HG03175 (cell line): ENCODE data around the gene IL17B.

Experiments
- ATAC-seq: cut with Tn5 transposase; IDR thresholded peaks from one replicate; pipeline ENCODE4 v1.9.1; 2021; ENCODE audit warnings: mild to moderate bottlenecking, moderate library complexity; ENCODE audit not compliant: unreplicated experiment

Gene IL17B, protein sequence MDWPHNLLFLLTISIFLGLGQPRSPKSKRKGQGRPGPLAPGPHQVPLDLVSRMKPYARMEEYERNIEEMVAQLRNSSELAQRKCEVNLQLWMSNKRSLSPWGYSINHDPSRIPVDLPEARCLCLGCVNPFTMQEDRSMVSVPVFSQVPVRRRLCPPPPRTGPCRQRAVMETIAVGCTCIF

GRCh38 chr5:149379177-149379761, at the start of gene IL17B:
TSS of gene IL17B (minus strand) at chr5:149379292. CDS start at chr5:149379225, 67 bp downstream.
- no peak for ATAC-seq

DNA sequence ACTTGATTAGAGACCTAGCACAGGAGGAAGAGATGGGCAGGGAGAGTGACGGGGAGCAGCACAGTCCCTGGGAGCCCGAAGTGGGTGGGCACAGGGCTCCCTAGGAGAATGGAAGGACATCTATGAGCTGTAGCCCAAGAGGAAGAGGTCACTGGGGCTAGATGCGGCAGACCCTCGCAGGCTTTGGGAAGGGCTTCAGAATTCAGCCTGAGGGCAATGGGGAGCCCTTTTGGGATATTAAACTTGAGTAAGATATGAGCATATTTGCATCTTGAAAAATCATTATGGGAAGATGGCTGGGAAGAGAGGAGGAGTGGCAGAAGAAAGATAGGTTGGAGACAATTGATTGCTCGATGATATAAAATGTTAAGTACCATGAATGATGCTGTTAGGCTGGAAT, 48.9 kb upstream of the IL17B start:
- no peak for ATAC-seq

DNA sequence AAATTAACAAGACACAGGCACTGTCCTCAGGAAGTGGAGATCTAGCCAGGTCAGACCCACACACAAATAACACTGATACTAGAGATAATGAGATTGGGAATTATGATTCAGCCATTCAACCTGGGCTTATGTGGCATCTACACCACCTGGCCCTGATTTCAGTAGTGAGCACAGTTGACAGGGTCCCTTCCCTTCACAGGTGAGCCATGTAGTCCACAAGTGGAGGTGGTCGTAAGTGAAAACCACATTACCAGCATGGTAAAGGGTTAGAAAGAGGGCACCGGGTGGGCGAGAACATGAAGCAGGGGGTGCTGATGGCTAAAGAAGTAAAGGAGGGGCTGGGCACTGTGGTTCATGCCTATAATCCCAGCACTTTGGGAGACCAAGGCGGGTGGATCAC, 48.3 kb upstream of the IL17B start:
- no peak for ATAC-seq

DNA sequence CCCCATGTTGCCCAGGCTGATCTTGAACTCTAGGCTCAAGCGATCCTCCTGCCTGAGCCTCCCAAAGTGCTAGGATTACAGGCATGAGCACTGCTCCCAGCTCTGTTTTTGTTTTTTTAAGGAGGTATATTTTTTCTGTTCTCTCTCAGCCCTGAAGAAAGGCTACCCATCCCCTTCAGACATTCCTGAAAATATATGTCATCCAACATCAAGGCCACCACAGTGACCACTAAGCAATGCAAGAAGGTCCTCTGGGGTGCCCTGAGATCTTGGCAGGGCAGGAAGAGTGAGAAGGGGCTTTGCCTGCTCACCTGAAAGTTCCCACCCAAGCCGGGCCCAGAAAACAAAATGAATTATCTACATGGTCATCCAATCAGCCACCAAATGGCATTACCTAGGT, 47.8 kb upstream of the IL17B start:
- no peak for ATAC-seq

DNA sequence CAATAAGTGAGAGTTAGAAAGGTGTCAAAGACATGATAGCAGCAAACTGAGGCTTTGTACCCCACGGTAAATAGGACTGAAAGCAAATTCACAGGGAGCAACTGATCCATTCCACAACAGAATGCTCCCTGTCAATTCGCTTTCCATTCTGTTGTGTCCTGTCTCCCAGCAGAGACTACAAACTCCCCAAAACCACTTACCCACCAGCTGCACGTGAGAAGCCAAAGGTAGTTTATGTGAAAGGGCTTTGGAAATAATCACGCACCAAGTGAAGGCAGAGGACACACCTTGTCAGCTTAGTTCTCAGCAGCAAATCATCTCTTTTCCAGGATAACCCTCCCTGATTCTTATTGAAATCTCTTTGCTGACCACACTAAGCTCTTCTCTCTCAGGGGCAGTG, 46.6 kb upstream of the IL17B start:
- ATAC-seq: no peak

GRCh38 chr5:149424371-149425315, 45.6 kb upstream of the IL17B start:
- ATAC-seq: no peak

- ATAC-seq: no peak
These were observed 44.7 kb upstream of the IL17B start for GRCh38 chr5:149423794-149424268.

- ATAC-seq: no peak
These were observed 44.1 kb upstream of the IL17B start for GRCh38 chr5:149423049-149423793.

DNA sequence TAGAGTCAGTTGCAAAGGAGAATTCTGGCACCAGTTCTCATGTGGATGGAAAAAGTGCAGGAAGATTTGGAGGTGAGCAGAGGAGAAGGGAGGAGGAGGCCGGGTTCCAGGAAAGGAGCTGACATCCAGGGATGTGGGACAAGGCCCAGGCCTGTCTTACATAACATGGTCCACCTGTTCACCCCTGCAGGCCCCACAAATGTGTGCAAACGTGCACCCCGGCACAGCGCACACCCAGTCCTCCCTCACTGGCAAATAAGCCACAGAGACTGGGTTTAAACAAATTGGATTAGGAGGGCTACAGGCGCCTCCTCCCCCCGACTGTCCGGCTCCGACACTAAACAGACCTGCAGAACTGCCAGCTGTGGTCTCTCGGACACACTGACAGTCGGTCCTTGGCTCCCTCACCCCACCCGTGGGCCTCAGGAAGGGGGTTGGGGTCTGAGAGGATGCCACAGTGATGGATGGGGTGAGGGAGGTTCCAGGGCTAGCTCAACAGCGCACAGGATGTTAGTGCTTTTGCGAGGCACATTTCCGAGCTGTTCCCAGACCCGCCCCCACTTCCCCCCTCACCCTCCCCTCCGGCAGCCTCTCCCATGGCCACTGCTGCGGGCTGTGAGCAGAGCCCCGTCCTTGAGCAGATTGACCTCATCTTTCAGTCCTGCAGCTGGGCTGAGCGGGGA, 43.4 kb upstream of the IL17B start:
- ATAC-seq: no peak

DNA sequence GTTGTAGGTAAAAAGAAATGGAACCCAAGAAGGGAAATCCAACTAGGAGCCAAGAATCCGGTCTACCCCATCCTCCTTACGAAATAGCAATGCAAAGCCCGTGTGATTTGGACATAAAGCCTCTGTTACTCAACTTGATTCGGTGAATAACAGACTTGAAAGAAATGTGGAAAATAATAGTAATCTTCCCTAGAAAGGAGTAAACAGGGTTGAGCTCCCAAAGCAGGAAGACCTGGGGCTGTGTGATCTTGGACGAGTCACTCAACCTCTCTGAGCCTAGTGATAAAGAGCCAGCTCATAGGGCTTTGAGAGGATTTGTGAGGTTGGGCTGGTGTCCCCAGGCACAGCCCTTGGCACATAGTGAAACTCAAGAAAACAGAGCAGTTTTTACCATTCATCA, 42.7 kb upstream of the IL17B start:
- no peak for ATAC-seq

DNA sequence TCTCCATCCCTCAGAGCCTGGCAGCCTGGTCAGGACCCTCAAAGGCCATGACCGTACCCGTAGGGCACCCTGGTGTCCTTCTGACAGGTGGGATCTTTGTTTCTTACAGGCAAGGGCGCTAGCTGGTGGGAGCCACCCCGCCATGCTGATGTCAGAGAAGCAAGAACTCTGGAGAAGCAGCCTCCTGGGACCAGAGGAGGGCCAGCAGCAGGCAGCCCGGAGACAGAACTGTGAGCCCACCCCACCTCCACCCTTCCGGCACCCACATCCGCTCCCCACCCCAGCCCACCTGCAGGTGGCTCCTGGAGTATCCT, 42.2 kb upstream of the IL17B start:
- ATAC-seq: no peak

GRCh38 chr5:149420545-149421371, 41.7 kb upstream of the IL17B start:
- no peak for ATAC-seq

GRCh38 chr5:149419859-149420544, 40.9 kb upstream of the IL17B start:
- ATAC-seq: no peak

DNA sequence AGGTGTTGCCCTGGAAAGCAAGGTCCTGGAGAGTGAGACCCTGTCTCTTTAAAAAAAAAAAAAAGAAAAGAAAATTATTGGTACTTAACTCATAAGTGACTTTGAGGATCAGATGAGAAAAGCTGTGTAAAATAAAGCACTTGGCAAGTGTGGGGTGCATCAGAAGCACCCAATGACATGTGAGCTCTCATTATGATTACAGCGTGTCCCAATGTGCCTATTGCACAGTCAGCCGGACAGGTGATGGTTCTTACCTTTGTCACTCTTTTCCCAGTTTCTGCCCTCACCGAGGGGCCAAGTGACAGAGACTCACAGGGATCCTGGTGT, 40.4 kb upstream of the IL17B start:
- no peak for ATAC-seq

GRCh38 chr5:149418910-149419531, 39.9 kb upstream of the IL17B start:
- ATAC-seq: no peak

- no peak for ATAC-seq
These were observed 38.7 kb upstream of the IL17B start for GRCh38 chr5:149417711-149418368.

DNA sequence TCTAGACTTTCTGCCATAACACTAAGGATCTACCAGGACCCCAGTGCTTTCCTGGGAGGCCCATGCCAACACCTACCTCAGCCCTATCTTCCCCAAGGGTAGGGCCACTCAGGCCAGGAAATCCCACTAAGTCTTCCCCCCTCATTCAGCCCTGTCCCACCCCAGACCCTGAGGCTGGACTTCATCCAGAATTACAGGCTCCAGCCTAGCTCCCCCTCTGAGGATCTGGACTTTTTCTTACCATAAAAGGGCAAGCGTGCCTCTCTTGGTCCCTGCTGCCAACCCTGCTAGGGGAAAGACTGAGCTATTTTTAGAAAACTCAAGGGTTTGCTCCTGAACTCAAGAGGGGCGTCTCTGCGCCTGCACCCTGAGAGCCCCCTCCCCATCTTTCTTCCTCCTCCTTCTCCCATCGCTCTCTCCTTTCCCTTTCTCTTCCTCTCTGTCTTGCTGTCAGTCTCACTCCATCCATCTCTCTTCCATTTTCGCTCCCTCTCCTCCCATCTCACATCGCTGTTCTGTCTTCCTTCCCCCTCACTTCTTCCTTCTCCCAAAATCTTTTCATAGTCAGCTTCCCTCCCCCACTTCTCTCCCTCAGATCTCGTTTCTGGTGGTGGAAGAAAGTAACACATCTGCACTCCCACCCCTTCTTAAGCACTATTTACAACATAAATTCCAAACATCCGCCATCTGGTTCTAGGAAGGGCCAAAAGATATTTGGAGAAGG, 38.1 kb upstream of the IL17B start:
- ATAC-seq: no peak
